ENCODE measurements around the gene RPL22L1.

- TF ChIP-seq CTCF (conservative IDR thresholded peaks at IDR 0.05; ENCODE audit: low read depth in 2 of 2) (no peak), EZH2phosphoT487 (IDR thresholded peaks at IDR 0.05; ENCODE audit: unreplicated experiment) (no peak), POLR2AphosphoS5 (IDR thresholded peaks at IDR 0.05; ENCODE audit: low read depth) (no peak), EZH2 (IDR thresholded peaks at IDR 0.05; ENCODE audit: low read depth, unreplicated experiment) (no peak), CREB1 (CRISPR knock-in tag; IDR thresholded peaks at IDR 0.05; ENCODE audit: low read depth) (no peak), REST (IDR thresholded peaks at IDR 0.05; ENCODE audit: unreplicated experiment) (no peak), JUNB (IDR thresholded peaks at IDR 0.05; ENCODE audit: unreplicated experiment) (no peak), NANOG (IDR thresholded peaks at IDR 0.05; ENCODE audit: borderline replicate concordance) (no peak), ETS1 (IDR thresholded peaks at IDR 0.05) (no peak), ZNF114 (CRISPR knock-in tag; IDR thresholded peaks at IDR 0.05) (no peak), STAT1 (IDR thresholded peaks at IDR 0.05; ENCODE audit: unreplicated experiment) (no peak), ZNF331 (CRISPR knock-in tag; IDR thresholded peaks at IDR 0.05; ENCODE audit: low read depth) (no peak)
Observed at GRCh38 chr3:170911051-170911450, 41.1 kb upstream of the RPL22L1 start.

Measured in GM23338 (cell line).